Right ventricle myocardium inferior (tissue), 1 donor: ENCODE measurements around the gene ACSF3. TPM values are rescaled to one million over a fixed set of nuclear protein-coding genes. Genes with fewer than 3 reads are reported as not detected.
"Not testable (repeated sequence)": the region's sequence is repeated elsewhere in the genome, so short reads cannot be mapped to it uniquely, and the experiment has no call there.

Experiments
- ATAC-seq: fragments of 200-7000 bp; cut with Tn5 transposase; one replicate; pipeline ENCODE4 v1.9.1; 2020; ENCODE audit warnings: mild to moderate bottlenecking, moderate library complexity
- DNase-seq: peaks from one replicate; pipeline ENCODE4 v3.0.0; 2021; ENCODE audit errors: missing footprints
- intact Hi-C: fragments of 100-400 bp; cut with DNase I; formaldehyde crosslinking; loops from one replicate; pipeline ENCODE4 v1.11.0; 2022
- total RNA-seq: library from RNA; stranded (reverse); fragmentation: NEBNext Ultra II Directional; extraction: Animal tissue kit (Norgen Biotek cat#: 25700); gene quantifications from one replicate; pipeline ENCODE4 v1.2.1, GENCODE V29; 2021
- donor health status: DM: no; HTN: yes; CAD: no; lungs with severe emphysema.

Gene ACSF3
- total RNA-seq, 1 donor from 2014 or later = 17.0 TPM

DNA sequence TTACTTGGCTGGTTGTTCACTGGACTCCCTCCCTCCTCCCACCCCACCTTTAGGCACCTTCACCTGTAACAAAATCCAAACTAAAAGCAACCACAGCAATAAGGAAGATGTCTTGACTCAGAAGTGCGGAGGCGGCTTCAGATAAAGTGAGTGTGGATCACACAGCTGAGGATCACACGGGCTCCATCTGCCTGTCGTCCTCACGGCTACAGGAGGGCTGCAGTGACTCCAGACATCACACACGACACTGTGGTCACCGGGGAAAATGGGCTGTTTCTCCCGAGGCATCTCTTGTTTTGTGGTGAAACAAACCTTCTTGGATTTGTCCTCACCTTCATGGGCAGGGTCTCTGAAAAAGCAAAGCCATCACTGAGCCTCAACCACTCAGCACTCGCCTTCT lies 7.9 kb upstream of the ACSF3 start:
- intact Hi-C loops = no loop called here
- DNase-seq (peak; percentile 18), ATAC-seq (no peak)

DNA sequence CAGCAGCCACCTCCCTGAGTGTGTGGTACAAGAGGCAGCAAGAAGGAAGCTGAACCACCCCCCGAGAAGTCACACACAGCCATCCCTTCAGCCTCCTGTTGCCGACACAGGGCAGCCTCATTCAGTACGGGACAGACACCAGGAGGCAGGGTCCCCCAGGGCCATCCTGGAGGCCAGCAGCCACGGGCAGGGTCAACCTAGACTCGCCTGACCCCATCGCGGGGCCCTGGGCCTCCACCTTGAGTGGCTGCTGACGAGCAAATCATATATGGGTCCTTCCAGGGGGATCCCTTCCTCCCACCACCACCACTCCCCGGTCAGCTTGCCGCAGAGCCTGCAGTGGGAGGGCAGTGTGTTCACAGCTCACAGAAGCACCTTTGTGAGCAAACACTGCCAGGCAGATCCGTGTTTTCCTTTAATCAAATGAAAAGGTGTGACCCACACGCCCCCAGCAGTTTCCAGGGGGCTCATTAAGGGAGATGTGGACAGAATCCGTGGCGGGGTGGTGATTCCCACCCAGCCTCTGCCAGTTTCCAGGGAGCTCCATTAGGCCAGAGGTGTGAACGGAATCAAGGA lies 5.6 kb upstream of the ACSF3 start:
- intact Hi-C loops = no loop called here
- no peak for ATAC-seq
- peak; percentile 15 for DNase-seq

DNA sequence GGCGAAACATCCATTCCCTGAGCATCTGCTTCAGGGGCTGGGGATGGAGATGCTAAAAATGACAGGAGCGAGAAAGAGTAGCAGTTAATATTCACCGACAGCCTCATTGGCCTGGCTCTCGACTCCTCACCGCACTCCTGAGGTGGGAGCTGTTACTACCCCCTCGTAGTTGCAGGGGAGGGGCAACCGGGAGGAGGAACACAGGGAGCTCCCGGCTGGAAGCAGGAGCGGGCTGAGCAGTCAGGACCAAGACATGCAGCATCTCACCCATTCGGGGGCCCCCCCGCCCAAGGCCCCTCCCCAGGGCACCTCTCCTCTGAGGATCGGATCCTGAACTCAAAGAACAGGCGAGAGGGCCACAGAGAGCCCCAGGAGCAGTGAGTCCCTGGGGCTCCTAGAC lies 4.5 kb upstream of the ACSF3 start:
- DNase-seq = no peak

DNA sequence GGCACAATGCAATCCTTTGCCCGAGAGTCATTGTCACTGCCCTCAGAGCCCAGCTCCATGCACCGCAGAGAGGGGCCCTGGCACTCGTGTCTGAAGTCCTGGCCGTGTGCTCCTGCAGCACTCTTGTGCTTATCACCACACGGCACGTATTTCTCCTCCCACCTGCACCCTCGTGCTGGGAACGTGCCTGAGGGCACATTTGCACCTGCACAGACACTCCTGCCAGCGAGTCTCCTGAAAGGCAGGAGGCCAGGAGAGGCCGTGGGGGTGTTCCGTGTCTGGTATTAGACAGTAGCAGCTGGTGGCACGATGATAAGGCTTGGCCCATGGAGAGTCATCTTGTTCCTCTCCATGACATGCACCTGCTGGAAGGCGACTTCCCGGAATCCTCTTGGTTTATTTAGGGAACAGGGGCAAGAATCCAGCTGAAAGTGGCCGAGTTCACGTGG lies 3.4 kb upstream of the ACSF3 start:
- no peak for ATAC-seq
- no peak for DNase-seq
- intact Hi-C loops = loop anchor here (5.0 kb wide), 2 partner anchors 67 to 148 kb away; no protein-coding TSS in a partner anchor

More for the DNA sequence above, 4.5 kb upstream of the ACSF3 start:
- intact Hi-C loops = no loop called here
- no peak for ATAC-seq

DNA sequence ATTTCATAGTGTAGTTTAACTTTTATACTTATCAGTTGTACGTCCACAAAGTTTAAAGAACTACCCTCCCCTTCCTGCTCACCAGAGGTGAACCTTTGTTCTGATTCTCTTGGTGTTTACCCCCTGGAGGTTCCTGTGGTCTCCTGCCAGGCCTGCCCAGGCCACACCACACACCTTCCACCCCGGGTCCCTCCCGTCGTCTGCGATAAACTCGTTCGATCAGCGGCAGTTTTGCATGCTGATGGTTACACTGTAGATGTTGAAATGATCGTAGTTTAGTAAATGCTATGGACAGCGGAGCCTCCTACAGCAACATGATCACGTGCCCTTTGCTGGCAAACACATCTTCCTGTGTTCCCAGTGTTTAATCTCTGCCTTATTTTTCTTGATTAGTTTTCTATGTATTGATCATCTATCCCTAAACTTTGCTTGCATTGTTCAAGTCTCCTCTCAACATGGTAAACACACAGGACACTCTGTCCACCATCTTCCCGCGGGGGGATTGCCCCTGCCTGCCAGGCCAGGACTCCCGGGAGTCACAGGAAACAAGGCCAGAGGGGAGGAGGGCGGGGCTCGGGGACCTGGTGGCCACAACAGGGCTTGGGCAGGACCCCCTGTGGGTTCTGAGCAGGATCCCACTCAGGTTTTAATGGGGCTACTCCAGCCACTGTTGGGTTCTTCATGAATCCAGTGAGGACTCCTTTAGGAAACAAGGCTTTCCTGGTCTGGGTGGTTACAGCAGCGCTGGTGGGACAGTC lies 2.8 kb upstream of the ACSF3 start:
- intact Hi-C loops = loop anchor here (5.0 kb wide), 2 partner anchors 66 to 149 kb away; no protein-coding TSS in a partner anchor
- ATAC-seq (no peak), DNase-seq (peak; percentile 45)

DNA sequence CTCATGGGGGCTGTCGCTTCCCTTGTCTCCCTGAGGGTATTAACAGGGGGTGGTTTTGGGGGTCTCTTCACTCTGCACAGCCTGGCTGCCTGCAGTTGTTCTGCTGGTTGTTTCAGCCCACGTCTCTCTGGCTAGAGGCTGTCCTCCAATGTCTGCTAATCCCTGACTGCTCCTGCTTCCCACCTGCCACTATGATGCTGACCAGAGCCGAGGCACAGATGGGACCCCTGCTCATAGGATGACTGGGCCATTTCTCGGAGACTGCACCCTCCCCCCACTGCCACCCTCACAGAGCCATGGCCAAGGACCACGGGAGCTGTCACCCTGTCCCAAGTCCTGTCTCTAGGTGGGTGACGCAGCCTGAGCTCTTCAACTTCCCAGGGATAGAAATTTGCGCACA lies 1.6 kb upstream of the ACSF3 start:
- ATAC-seq (no peak), DNase-seq (peak; percentile 44)
- intact Hi-C loops = loop anchor here (5.0 kb wide), 2 partner anchors 65 to 150 kb away; no protein-coding TSS in a partner anchor

DNA sequence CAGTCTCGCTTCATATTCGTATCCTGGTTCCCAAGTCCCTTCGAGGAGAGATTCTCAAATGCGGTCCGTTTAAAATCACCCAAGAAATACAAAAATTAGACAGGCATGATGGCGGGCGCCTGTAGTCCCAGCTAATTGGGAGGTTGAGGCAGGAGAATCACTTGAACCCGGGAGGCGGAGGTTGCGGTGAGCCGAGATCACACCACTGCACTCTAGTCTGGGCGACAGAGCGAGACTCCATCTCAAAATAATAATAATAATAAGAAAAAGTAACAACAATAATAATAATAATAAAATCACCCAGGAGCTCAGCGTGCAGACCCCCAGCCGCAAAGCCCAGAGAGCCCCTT lies 425 bp upstream of the ACSF3 start:
- DNase-seq, ATAC-seq: not testable (repeated sequence)
- intact Hi-C loops = loop anchor here (5.0 kb wide), 2 partner anchors 64 to 151 kb away; no protein-coding TSS in a partner anchor

DNA sequence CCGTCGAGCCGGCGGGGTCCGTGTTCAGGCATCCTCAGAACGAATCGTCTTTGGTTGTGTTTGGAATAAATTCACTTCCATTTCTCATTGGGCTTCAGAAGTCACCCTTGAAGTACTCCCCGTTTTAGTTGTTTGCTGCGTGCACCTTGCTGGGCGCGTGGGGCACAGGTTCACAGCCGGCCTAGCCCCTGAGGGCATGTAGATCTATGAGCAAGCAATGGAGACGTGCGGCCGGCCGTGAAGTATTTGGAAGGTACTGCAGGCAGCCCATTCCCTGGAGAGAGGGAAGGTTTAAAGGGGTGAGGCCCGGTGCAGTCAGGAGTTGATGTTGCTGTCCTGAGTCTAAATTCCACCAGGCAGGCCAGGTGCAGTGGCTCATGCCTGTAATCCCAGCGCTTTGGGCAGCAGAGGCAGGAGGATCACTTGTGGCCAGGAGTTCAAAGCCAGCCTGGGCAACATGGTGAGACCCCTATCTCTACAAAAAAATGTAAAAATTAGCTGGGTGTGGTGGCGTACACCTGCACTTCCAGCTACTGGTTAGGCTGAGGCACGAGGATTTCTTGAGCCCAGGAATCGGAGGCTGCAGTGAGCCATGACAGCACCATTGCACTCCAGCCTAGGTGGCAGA lies 714 bp downstream of the ACSF3 start:
- intact Hi-C loops = loop anchor here (5.0 kb wide), 2 partner anchors 63 to 152 kb away; no protein-coding TSS in a partner anchor
- ATAC-seq (no peak), DNase-seq (peak; percentile 54)

DNA sequence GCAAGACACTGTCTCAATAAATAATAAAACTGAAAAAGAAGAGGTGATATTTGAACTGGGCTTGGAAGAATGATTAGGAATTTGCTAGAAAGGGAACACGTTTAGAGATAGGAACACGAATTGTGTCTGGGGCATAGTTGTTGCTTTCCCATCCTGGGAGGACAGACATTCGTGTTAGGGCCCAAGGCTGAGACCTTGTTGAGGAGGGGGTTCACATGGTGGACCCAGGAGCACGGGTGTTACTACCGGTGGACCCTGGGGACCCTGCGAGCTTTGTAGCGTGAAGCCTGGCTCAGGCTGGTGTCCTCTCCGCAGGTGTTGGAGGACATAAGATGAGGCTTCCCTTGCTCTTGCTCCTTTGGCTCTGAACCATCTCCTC lies 1.2 kb downstream of the ACSF3 start:
- no peak for ATAC-seq
- DNase-seq = peak; percentile 16
- intact Hi-C loops = loop anchor here (5.0 kb wide), 2 partner anchors 62 to 153 kb away; no protein-coding TSS in a partner anchor

DNA sequence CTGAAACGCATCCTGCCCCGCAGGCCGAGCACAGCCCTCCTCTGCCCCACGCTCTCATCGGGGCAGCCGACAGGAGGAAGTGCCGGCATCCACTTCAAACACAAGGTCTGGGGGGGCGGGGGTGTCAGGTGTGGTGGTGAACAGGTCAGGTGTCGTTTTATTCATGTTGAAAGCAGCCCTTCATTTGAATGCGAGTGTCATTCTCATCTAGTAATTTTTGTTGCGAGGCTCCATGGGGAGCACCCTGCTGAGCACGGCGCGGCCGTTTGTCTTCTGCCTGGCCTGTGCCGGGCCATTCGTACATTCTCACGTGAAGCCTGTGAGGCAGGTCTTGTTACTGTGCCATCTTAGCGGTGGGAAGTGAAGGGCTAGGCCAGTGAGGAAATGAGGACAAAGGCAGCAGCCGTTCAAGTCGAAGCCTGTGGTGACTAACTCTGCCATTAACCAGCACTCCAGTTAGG lies 1.9 kb downstream of the ACSF3 start:
- intact Hi-C loops = no loop called here
- no peak for ATAC-seq
- DNase-seq = peak; percentile 9

DNA sequence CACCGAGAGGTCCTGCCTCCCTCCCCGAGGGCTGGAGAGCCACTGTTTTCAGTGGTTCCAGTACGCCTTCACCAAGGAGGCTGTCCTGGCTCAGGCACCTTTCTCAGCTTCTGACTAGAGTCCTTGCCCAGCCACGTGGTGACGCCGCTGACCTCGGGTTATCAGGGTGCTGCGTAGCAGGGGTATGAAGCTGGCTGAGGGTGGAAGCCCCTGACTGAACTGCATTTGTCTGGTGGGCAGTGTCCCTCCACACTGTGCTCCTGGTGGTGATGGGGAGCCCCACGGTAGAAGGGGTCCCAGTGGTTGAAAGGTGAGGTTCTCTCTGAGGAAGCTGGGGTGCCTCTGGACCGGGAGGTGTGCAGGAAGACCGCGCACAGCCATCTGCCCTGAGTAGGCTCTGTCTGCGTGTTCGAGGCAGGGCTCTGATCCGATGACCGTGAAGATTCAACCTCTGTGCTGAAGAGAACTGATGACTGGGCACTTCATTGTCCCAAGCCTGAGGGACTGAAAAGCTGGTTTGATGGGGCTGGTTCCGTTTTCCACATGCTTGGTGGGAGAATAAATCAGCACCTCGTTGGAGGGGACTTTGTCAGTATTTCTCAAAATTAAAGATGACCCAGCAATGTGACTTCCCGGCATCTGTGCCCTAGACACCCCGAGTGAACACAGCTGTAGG lies 2.5 kb downstream of the ACSF3 start:
- DNase-seq (peak; percentile 11), ATAC-seq (no peak)
- intact Hi-C loops = no loop called here

DNA sequence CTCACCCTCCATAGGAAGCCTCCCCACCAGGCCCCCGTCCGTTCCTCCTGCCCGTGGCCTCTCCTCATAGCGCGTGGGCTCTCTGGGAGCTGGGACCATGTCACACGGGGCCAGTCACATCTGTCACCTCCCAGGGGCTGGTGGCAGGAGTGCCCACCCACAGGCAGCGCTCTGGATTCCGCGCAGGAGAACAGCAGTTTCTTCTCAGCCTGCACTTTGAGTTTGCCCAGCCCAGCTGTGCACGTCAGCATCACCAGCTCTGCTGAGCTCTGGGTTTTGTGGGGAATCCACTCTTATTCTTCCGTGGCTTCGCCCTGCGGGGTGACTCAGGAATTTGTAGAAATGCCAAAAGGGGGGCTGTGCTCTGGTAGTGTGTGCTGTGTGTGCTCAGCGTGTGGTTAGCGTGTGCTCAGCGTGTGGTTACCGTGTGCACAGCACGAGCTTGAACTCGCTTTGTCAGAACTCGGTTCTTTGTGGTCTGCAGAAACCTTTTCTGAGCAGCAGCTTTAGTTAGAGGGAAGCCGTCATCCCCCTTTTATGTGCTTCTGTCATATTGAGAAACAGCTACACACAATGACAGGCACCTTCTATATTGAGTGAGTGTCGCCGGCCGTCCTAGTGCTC lies 3.2 kb downstream of the ACSF3 start:
- DNase-seq (peak; percentile 37), ATAC-seq (no peak)
- intact Hi-C loops = no loop called here

DNA sequence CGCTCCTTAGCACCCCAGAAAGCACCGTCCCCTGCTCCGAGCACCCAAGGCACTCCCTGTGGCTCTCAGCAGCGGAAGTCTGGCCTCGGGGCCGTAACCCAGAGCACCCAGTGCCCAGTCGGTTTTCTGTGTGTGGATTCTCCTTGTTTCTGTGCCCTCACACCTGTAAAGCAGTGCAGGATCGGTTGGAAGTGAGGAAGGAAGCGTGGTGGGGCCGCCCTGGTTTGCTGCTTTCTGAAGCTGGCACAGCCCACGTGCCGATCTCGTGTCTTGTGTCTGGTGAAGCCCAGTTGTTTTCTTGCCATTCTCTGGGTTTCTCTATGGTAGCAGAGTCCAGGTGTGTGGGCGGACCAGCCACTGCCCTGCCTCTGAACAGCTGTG lies 3.7 kb downstream of the ACSF3 start:
- ATAC-seq = no peak
- DNase-seq = peak; percentile 40
- intact Hi-C loops = no loop called here

DNA sequence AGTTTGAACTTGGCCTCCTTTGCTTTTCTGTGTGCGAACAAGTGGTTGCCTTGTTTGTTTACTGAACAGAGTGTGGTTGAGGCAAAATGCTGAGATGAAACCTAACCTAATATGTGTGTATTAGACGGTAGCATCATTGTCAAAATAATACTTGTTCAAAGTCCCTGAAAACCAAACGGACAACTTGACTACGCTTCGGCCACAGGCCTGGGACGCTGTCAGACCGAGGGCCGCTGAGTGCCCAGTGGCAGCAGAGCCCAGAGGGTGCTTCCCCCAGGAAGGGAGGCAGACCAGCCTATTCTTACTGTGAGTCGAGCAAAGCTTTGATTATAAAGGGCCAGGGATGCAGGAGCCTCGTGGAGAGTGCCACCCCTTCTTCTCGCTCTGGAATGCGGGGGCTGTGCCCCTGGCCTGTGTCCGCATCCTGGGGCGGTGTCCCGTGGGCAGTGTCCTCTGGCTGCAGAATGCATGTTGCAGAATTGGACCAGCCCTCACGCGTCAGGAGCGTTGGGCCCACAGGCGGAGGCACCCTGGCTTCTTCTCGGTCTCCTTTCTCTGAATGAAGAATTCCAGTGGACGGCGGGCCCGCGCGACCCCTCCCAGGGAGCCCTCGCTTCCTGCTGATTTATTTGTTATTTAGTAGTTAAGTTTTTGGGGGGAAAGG lies 5.2 kb downstream of the ACSF3 start:
- intact Hi-C loops = no loop called here
- ATAC-seq (no peak), DNase-seq (peak; percentile 55)

DNA sequence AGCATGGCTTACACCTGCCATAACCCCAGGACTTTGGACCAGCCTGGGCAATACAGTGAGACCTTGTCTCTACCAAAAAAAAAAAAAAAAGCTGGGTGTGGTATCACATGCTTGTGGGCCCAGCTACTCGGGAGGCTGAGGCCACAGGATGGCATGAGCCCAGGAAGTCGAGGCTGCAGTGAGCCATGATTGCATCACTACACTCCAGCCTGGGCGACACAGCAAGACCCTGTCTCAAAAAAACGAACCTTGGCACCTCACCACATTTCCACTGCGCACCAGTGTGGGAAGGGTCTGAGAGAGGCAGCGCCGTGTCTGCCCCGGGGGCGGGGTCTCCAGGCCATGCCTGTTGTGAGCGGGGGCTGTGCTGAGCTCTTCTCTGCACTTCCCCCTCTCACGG lies 6.3 kb downstream of the ACSF3 start:
- intact Hi-C loops = no loop called here
- ATAC-seq (no peak), DNase-seq (peak; percentile 44)

DNA sequence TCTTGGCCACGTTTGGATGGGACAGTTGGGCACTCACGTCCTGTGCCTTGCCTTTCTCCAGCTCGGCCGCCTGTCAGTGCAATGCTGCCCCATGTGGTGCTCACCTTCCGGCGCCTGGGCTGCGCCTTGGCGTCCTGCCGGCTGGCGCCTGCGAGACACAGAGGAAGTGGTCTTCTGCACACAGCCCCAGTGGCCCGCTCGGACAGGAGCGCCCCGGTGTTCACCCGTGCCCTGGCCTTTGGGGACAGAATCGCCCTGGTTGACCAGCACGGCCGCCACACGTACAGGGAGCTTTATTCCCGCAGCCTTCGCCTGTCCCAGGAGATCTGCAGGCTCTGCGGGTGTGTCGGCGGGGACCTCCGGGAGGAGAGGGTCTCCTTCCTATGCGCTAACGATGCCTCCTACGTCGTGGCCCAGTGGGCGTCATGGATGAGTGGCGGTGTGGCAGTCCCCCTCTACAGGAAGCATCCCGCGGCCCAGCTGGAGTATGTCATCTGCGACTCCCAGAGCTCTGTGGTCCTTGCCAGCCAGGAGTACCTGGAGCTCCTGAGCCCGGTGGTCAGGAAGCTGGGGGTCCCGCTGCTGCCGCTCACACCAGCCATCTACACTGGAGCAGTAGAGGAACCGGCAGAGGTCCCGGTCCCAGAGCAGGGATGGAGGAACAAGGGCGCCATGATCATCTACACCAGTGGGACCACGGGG lies 7.1 kb downstream of the ACSF3 start:
- intact Hi-C loops = no loop called here
- ATAC-seq (no peak), DNase-seq (peak; percentile 43)

DNA sequence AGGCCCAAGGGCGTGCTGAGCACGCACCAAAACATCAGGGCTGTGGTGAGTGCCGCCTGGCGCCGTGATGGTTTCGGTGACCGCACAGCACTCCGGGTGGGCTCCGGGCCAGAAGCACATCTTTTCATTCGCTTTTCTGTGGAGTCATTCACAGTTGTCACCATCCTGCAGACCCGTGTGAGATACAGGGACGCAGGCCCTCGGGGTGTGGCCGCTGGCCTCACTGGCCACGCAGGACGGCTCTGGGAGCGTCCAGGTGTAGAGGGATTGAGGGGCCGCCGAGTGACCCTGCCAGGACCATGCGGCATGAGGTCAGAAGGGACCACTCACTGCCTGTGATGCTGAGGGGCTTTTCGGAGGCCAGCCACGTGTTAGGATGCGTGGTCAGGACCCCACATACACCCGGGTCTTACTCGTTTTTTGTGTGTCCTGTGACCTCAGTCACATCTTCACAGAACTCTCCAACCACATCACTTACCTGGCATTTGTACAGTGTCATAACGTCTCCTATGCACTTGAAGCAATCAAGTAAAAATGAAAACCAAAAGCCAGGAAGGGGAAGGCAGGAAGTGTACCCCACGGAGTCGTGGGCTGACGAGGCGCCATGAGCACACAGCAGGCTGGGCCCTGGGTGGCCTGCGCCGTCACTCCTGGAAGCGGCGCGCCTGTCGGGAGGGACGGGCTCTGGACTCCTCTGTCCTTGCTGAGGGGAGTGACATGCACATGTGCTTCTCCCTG lies 7.8 kb downstream of the ACSF3 start:
- intact Hi-C loops = no loop called here
- DNase-seq (peak; percentile 43), ATAC-seq (no peak)
